RWPE2 (cell line): Measurements from ENCODE around the gene HOXC10.

Experiments used
- ATAC-seq: fragments of 200-7000 bp; cut with Tn5 transposase; 3 replicates; pipeline ENCODE4 v1.9.1; 2021; ENCODE audit warnings: low read depth
- DNase-seq: peaks from one replicate; pipeline ENCODE4 v3.0.0-alpha.2; 2020; ENCODE audit warnings: low spot score
- H3K27ac ChIP-seq: fragments of 450-650 bp; 2 replicates; pipeline ENCODE4 v1.5.1; 2017; ENCODE audit warnings: mild to moderate bottlenecking; ENCODE audit not compliant: poor library complexity, severe bottlenecking
- H3K27me3 ChIP-seq: fragments of 250-450 bp; sonication (Bioruptor Pico); 2 replicates; pipeline ENCODE4 v1.5.1; 2021; ENCODE audit warnings: mild to moderate bottlenecking, moderate library complexity; ENCODE audit not compliant: insufficient read depth, poor library complexity, severe bottlenecking
- H3K36me3 ChIP-seq: fragments of 250-450 bp; sonication (Bioruptor Pico); 2 replicates; pipeline ENCODE4 v1.5.1; 2020; ENCODE audit warnings: low read depth, mild to moderate bottlenecking, moderate library complexity
- H3K4me1 ChIP-seq: fragments of 250-450 bp; sonication (Bioruptor Pico); 2 replicates; pipeline ENCODE4 v1.5.1; 2021; ENCODE audit warnings: mild to moderate bottlenecking, moderate library complexity; ENCODE audit not compliant: insufficient read depth, poor library complexity, severe bottlenecking
- H3K4me3 ChIP-seq: fragments of 250-450 bp; sonication (Bioruptor Pico); 2 replicates; pipeline ENCODE4 v1.5.1; 2021; ENCODE audit warnings: mild to moderate bottlenecking, moderate library complexity; ENCODE audit not compliant: severe bottlenecking
- H3K9me3 ChIP-seq: fragments of 250-450 bp; sonication (Bioruptor Pico); 2 replicates; pipeline ENCODE4 v1.5.1; 2021; ENCODE audit warnings: mild to moderate bottlenecking, moderate library complexity; ENCODE audit not compliant: severe bottlenecking
- TF ChIP-seq, protein P1 (sequence below): fragments of 450-650 bp; IDR thresholded peaks from one replicate; pipeline ENCODE4 v1.5.1; 2017; ENCODE audit warnings: mild to moderate bottlenecking, moderate library complexity; ENCODE audit not compliant: poor library complexity, severe bottlenecking

HOXC10 gene

DNA sequence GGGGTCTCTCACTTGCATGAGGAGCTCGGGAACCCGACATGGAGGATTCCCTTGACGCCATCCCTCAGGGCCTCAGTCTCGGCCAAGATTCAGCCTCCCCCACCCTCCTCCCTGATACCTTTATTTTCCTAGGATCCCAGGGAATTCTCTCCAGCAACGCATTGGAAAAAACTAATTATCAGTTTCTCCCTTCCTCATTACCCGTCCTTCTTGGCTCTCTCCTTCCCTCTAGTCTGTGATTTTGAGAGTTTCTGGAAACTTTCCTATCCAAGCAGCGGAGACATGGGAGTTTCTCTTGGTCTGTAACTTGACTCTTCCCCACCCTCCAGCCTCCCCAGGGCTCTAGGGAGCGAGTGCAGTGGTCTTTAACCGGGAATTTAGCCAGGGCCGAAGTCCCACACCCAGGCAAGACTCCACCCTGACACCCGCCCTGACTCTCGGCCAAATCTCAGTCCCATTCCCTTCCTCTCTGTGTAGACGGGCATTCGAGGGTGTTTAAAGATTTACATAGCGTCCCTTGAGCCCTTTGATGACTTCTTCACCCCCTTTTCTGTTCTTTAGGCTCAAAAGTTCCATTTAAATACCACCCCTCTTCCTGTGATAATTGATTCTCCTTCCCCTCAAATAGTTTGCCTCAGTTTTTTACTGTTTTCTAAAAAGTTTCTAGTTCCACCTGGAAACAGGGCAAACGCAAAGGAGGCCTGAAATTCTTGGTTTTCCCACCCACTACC, 54.6 kb downstream of the HOXC10 start:
- Histone ChIP-seq H3K36me3 (no peaks in the 10 kb centered on the region), H3K27me3 (peaks cover 69% of the 10 kb centered on the region), H3K4me1 (no peaks in the 10 kb centered on the region), H3K4me3 (no peak overlapping the region), H3K27ac (no peak overlapping the region), H3K9me3 (no peaks in the 10 kb centered on the region)
- DNase-seq (no peak), ATAC-seq (no peak)
- TF ChIP-seq, protein P1, sequence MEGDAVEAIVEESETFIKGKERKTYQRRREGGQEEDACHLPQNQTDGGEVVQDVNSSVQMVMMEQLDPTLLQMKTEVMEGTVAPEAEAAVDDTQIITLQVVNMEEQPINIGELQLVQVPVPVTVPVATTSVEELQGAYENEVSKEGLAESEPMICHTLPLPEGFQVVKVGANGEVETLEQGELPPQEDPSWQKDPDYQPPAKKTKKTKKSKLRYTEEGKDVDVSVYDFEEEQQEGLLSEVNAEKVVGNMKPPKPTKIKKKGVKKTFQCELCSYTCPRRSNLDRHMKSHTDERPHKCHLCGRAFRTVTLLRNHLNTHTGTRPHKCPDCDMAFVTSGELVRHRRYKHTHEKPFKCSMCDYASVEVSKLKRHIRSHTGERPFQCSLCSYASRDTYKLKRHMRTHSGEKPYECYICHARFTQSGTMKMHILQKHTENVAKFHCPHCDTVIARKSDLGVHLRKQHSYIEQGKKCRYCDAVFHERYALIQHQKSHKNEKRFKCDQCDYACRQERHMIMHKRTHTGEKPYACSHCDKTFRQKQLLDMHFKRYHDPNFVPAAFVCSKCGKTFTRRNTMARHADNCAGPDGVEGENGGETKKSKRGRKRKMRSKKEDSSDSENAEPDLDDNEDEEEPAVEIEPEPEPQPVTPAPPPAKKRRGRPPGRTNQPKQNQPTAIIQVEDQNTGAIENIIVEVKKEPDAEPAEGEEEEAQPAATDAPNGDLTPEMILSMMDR: no peak
